Hypothalamus (tissue), 51 donors: ENCODE measurements around the gene MINAR2.

Source experiments
- DNase-seq, 51 donors: peaks; one replicate each; lab custom pipeline; 2025; lab: John Stamatoyannopoulos, UW

Gene MINAR2

GRCh38 chr5:129770024-129770820 is 22.3 kb downstream of the MINAR2 start:
- no peak for DNase-seq

- peak in 42 of 51 donors; percentile 1 to 78 (median 28) for DNase-seq
These were observed 23.4 kb downstream of the MINAR2 start for GRCh38 chr5:129771058-129771838.

GRCh38 chr5:129773376-129773775 is 25.5 kb downstream of the MINAR2 start:
- DNase-seq = no peak

GRCh38 chr5:129781594-129781993 is 33.7 kb downstream of the MINAR2 start:
- DNase-seq = no peak

- DNase-seq = no peak
These were observed 55.5 kb downstream of the MINAR2 start for GRCh38 chr5:129803403-129803802.

GRCh38 chr5:129804705-129805104 is 56.8 kb downstream of the MINAR2 start:
- no peak for DNase-seq

- no peak for DNase-seq
These were observed 59.4 kb downstream of the MINAR2 start for GRCh38 chr5:129807162-129807814.
